Midbrain (tissue), 1 donor: ENCODE data around the gene AP4E1.
"Not testable (repeated sequence)": the region's sequence is repeated elsewhere in the genome, so short reads cannot be mapped to it uniquely, and the experiment has no call there.

Experiments used
- DNase-seq: peaks from one replicate; lab custom pipeline; 2025; lab: John Stamatoyannopoulos, UW

The AP4E1 gene

DNA sequence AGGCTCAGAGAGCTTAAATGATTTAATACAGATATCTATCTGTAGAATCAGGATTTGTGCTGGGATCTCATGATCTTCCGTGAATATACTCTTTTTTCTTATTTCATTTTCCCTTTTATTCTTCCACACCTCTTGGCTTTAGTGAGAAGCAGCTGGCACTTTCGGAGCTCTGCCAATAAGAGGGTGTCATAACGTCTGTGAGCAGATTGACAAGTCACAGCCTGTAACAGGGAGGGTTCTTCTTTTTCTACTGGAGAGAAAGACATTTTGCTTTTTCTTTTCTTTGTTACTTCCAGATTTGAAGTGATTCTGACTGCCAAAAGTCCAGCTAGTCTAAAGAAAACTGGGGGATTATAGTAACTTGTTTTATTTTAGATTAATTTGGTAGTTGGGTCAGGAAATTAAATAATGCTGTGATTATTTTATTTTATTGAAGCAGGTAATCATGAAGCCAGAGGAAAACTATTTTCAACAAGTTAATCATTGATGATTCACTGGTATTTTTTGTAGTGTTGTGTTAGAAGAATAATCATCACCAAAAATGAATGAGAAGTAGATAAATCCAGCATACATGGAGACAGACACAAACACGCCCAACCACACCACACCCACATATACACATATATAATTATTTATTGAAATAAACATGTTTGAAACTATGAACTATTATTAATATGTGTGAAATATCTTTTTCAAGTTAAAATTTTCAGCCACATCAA lies 116.4 kb downstream of the AP4E1 start:
- DNase-seq = no peak

- DNase-seq = no peak
These were observed 117.0 kb downstream of the AP4E1 start for GRCh38 chr15:51025454-51025846.

DNA sequence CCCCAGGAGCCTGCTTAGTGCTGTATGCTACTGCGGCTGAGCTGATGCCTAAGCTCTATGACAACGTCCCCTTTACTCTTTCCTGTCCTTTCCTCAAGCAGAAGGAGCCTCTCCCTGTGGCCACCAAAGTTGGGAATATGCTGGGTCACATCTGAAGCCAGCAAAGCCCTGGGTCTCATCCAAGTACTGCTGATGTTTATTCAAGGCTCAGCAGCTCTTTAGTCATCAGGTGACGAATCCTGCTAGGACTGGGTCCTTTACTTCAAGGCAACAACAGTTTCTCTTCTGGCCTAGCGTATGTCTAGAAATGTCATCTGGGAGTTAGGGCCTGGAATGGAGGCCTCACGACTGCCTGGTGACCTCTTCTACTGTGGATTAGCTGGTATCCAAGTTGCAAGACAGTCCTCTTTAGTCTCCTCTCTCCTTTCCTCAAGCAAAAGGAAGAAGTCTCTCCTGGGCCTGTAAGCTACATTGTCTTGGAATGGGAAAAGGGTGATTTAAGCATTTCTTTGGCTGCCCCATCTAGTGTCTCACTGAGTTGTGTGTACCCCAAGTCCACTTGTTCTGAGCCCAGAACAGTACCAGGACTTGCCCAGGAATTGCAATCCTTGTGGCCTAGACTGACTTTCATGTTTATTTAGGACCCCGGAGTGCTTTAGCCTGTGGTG lies 122.3 kb downstream of the AP4E1 start:
- DNase-seq = no peak

DNA sequence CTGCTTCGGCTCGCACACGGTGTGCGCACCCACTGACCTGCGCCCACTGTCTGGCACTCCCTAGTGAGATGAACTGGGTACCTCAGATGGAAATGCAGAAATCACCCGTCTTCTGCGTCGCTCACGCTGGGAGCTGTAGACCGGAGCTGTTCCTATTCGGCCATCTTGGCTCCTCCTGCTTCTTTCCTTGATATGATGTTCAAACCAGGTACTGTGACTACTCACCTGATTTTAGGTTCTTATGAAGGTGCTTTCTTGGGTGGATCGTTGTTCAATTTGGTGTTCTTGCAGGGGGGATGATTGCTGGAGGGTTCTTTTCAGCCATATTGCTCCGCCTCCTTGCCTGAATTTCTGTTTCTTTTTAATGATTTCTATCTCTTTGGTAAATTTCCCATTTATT lies 129.0 kb downstream of the AP4E1 start:
- not testable (repeated sequence) for DNase-seq

- no peak for DNase-seq
These were observed 129.9 kb downstream of the AP4E1 start for GRCh38 chr15:51038162-51038973.

DNA sequence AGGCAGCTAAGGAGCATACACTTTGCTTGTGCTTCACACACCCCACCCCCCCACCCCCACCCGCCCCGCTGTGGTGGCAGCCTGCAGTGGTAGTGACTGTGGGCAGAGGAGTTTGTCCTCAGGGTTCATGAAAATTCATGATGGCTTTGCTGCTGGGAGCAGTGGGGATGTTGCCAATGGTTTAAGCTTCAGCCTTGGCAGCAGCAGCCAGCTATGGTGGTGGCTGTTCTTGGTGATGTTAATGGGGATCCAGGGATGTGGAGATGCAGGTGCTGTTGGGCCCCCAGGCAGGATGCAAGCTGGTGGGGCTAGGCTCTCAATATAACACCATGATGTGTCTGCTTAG lies 130.5 kb downstream of the AP4E1 start:
- DNase-seq = peak; percentile 6

- DNase-seq = no peak
These were observed 135.7 kb downstream of the AP4E1 start for GRCh38 chr15:51044037-51044727.

DNA sequence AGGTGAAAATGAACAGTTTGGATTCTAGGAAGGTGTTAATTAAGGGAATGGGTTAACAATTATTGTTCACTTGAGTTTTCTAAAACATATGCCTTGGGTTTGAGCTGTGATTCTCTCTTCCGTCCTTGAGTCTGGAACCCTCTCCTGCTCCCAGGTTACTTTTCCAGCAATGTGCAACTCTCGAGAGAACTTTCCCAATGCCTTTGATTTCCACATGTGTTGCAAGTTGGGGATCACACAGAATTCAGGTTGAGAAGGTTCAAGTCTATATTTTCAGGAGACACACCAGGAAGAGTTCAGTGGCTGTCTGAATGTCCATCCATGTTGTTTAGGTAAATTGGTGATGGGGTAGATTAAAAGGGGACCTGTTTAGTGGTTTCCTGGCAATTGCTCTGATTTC lies 137.5 kb downstream of the AP4E1 start:
- no peak for DNase-seq

DNA sequence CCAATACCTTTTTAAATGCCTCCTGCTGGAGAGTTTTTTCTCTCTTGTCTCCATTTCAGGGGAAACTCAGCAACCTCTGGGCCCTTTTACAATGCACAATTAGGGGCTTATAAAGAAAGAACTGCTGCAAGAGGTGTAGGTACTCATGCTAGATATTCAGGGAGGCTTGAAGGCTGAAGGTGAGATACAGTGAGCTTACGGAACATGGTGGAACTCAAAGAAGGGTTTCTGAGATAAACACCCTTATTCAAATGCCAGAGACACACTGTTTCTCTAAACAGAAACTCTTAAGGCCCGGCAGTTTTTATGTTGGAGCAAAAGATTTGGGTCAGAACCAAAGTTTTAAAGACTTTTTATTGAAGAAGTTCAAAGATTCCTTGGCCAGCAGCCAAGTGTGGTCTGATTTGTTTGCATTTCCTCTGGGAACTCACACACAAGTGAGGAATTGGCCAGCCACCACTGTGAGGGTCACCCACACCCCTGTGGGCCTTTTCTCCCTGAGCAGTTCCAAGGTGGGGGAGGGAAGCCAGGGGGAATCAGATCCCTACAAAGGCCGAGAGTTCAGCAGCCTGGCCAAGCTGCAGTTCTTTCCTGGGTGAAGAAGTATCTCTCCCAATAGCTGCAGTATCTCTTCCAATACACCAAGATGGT lies 138.4 kb downstream of the AP4E1 start:
- DNase-seq = peak; percentile 10

DNA sequence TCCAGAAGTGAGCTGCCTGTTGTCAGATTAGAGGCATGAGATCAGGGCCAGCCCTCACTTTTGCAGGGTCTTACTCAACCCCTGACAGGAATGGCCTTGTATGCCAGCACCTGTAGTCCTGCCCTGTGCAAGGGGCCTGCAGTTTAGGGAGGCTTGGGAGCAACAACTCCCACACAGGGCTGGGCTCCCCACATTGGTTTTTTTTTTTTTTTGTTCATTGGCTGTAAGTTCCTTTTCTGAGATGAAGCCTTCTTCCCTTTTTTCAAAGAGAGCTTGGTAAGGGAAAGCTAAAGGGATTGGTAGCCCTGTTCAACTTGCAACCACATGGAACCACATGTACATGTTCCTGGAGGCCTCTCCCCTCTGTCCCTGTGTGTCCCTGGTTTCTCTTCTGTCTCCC lies 139.8 kb downstream of the AP4E1 start:
- no peak for DNase-seq

GRCh38 chr15:51049081-51049480 lies 140.6 kb downstream of the AP4E1 start:
- no peak for DNase-seq

GRCh38 chr15:51051776-51052175 lies 143.3 kb downstream of the AP4E1 start:
- peak; percentile 36 for DNase-seq

DNA sequence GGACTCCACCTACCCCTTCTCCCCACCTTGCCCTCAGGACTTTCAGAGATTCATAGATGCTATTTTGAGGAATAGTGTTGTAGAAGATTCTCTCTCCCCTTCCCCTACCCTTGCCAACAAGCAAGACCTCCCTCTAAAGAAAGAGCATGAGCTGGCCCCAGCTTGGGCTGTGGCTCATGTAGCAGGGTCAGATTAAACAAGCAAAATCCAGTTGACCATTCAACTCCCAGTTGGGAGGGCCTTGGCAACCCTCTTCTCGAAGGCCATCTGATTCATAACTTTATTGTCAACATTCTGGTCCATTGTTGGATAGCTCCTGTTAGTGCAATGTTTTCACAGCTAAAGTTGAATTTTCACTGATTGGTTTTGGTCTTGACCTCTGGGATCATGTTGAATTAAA lies 145.1 kb downstream of the AP4E1 start:
- DNase-seq = no peak

- DNase-seq = no peak
These were observed 146.1 kb downstream of the AP4E1 start for GRCh38 chr15:51054535-51054934.
